PFSK-1 (cell line): Measurements from ENCODE around the gene GAR1.

Experiments used
- FOXP2 ChIP-seq: optimal IDR thresholded peaks from 2 replicates; pipeline ENCODE3; 2011; ENCODE audit warnings: borderline replicate concordance, control low read depth, inconsistent platforms; ENCODE audit not compliant: insufficient read depth; ENCODE audit errors: extremely low read length, extremely low read depth
- POLR2AphosphoS5 ChIP-seq: IDR thresholded peaks from 2 replicates; pipeline ENCODE4 v1.6.1; 2012; ENCODE audit warnings: low read depth, mild to moderate bottlenecking, control low read depth, low read length, moderate library complexity
- REST ChIP-seq, 2 experiments: IDR thresholded peaks; 2 replicates each; pipeline versions ENCODE4 v1.6.1 to v1.8.0; 2011 to 2012; ENCODE audit warnings: low read depth in 2 of 2, low read length in 2 of 2, control low read depth in 1 of 2, inconsistent platforms in 1 of 2, mild to moderate bottlenecking in 1 of 2, moderate library complexity in 1 of 2; ENCODE audit not compliant: insufficient read depth in 1 of 2
- SIN3A ChIP-seq: IDR thresholded peaks from 2 replicates; pipeline ENCODE4 v1.6.1; 2012; ENCODE audit warnings: mild to moderate bottlenecking, low read length, moderate library complexity, borderline replicate concordance; ENCODE audit not compliant: insufficient read depth
- TAF1 ChIP-seq: IDR thresholded peaks from 2 replicates; pipeline ENCODE4 v1.6.1; 2012; ENCODE audit warnings: low read length, control low read depth, borderline replicate concordance; ENCODE audit not compliant: insufficient read depth

Gene GAR1

GRCh38 chr4:109801099-109801789 lies 14.3 kb upstream of the GAR1 start:
- no peak for TF ChIP-seq FOXP2
- TF ChIP-seq SIN3A: no peak
- TF ChIP-seq TAF1: no peak
- no peak for TF ChIP-seq POLR2AphosphoS5
- no peak for TF ChIP-seq REST (IDR thresholded peaks at IDR 0.05; ENCODE audit: insufficient read depth in 1 of 2, low read depth in 2 of 2, low read length in 2 of 2)

- TF ChIP-seq FOXP2: no peak
- TF ChIP-seq POLR2AphosphoS5: no peak
- TF ChIP-seq SIN3A: no peak
- no peak for TF ChIP-seq TAF1
- TF ChIP-seq REST (IDR thresholded peaks at IDR 0.05; ENCODE audit: insufficient read depth in 1 of 2, low read depth in 2 of 2, low read length in 2 of 2): no peak
Measured at GRCh38 chr4:109801895-109802319, 13.7 kb upstream of the GAR1 start, which contains the start of gene CFI. CFI (minus strand) TSS chr4:109801999; CDS start chr4:109801971, 28 bp downstream.

GRCh38 chr4:109803924-109804571 lies 11.5 kb upstream of the GAR1 start:
- TF ChIP-seq FOXP2: no peak
- TF ChIP-seq SIN3A: no peak
- TF ChIP-seq TAF1: no peak
- TF ChIP-seq POLR2AphosphoS5: no peak
- no peak for TF ChIP-seq REST (IDR thresholded peaks at IDR 0.05; ENCODE audit: insufficient read depth in 1 of 2, low read depth in 2 of 2, low read length in 2 of 2)

- peak in 1 of 2 experiments; percentile 62; a peak in 1 of 4 replicates for TF ChIP-seq REST (IDR thresholded peaks at IDR 0.05; ENCODE audit: insufficient read depth in 1 of 2, low read depth in 2 of 2, low read length in 2 of 2)
- TF ChIP-seq SIN3A: no peak
Measured at GRCh38 chr4:109809655-109810054, 5.9 kb upstream of the GAR1 start.
